Spleen (tissue), 11 donors: ENCODE results near the gene CARMIL3. TPM values are rescaled to one million over a fixed set of nuclear protein-coding genes. Genes with fewer than 3 reads are reported as not detected.

Source experiments
- DNase-seq: peaks from one replicate; pipeline ENCODE4 v3.0.0-alpha.2; 2020
- H3K27ac ChIP-seq, 8 donors: fragments of 200-600 bp; sonication (generic) in 7 of 8; 1 replicate in 4 of 8; 2 replicates in 4 of 8; pipeline versions ENCODE4 v1.5.0 to v1.8.0; 2016 to 2021; ENCODE audit warnings: inconsistent platforms in 4 of 8, mild to moderate bottlenecking in 4 of 8, moderate library complexity in 1 of 8
- H3K27me3 ChIP-seq, 7 donors: fragments of 200-600 bp; sonication (generic) in 6 of 7; replicated peaks in 1 of 7; 1 replicate in 4 of 7; 2 replicates in 3 of 7; pipeline versions ENCODE4 v1.5.0 to v1.8.0; 2016 to 2021; ENCODE audit warnings: inconsistent platforms in 3 of 7, mild to moderate bottlenecking in 1 of 7
- H3K36me3 ChIP-seq, 6 donors: fragments of 200-600 bp; sonication (generic) in 5 of 6; 1 replicate in 4 of 6; 2 replicates in 2 of 6; pipeline versions ENCODE4 v1.5.0 to v1.8.0; 2016 to 2021; ENCODE audit warnings: inconsistent platforms in 2 of 6
- H3K4me1 ChIP-seq, 6 donors: fragments of 200-600 bp; sonication (generic) in 5 of 6; 1 replicate in 3 of 6; 2 replicates in 3 of 6; pipeline versions ENCODE4 v1.5.0 to v1.8.0; 2016 to 2021; ENCODE audit warnings: inconsistent platforms in 3 of 6
- H3K4me3 ChIP-seq, 8 donors: fragments of 200-600 bp; sonication (generic) in 7 of 8; 1 replicate in 4 of 8; 2 replicates in 4 of 8; pipeline versions ENCODE4 v1.5.0 to v1.8.0; 2016 to 2021; ENCODE audit warnings: inconsistent platforms in 4 of 8, mild to moderate bottlenecking in 4 of 8, moderate library complexity in 2 of 8
- H3K9me3 ChIP-seq, 8 donors: fragments of 200-600 bp; sonication (generic) in 7 of 8; 1 replicate in 4 of 8; 2 replicates in 4 of 8; pipeline versions ENCODE4 v1.5.0 to v1.8.0; 2016 to 2021; ENCODE audit warnings: inconsistent platforms in 4 of 8
- CTCF ChIP-seq, 11 experiments: fragments of 200-600 bp in 7 of 11; fragments of 450-650 bp in 4 of 11; sonication (generic) in 4 of 11; IDR thresholded peaks in 8 of 11; conservative IDR thresholded peaks in 3 of 11; 1 replicate in 7 of 11; 2 replicates in 4 of 11; pipeline versions ENCODE4 v1.4.0 to v1.8.0; 2016 to 2021; ENCODE audit warnings: antibody characterized with exemption in 11 of 11, inconsistent platforms in 4 of 11, mild to moderate bottlenecking in 1 of 11
- POLR2A ChIP-seq, 3 donors: fragments of 450-650 bp; IDR thresholded peaks; one replicate each; pipeline ENCODE4 v1.5.1; 2017; ENCODE audit warnings: antibody characterized with exemption in 3 of 3, mild to moderate bottlenecking in 1 of 3
- POLR2AphosphoS5 ChIP-seq, 3 donors: sonication (generic); formaldehyde crosslinking; IDR thresholded peaks; one replicate each; pipeline ENCODE4 v1.5.1; 2017; ENCODE audit warnings: antibody characterized with exemption in 3 of 3
- WGBS, 5 donors: extraction: QIAGEN DNeasy Blood & Tissue Kit in 3 of 5; methylation state at CpG; one replicate each; pipeline versions ENCODE4 v1.1.5 to v1.1.7; 2013 to 2018; 5-methylcytosine and 5-hydroxymethylcytosine counted together
- intact Hi-C: fragments of 100-400 bp; cut with DNase I; formaldehyde crosslinking; loops from one replicate; pipeline ENCODE4 v1.15.0; 2023; ENCODE audit warnings: low total_unique reads
- polyA plus RNA-seq, 3 donors: library from polyadenylated mRNA; stranded (reverse); fragments of 200-250 nt; gene quantifications; one replicate each; pipeline ENCODE4 v1.2.1, GENCODE V29; 2013
- total RNA-seq, 7 donors: library from RNA; depleted of rRNA in 3 of 7; stranded (reverse); fragments of >200 nt in 3 of 7; fragmentation: NEBNext Ultra II Directional in 4 of 7; extraction: Animal tissue kit (Norgen Biotek cat#: 25700) in 4 of 7; gene quantifications; one replicate each; pipeline versions ENCODE4 v1.1.0 to v1.2.1, GENCODE V29; 2016 to 2021
- donor health status: healthy with polysubstance abuse.
- donor health status: DM: no; HTN: no; CAD: no; lungs with moderate emphysema.
- donor health status: DM: no; HTN: no; CAD: no.
- donor health status: Bipolar disorder and iron deficiency.
- donor health status: healthy.
- donor health status: DM: no; HTN: no; CAD: no.
- donor health status: DM: yes; HTN: yes; CAD: no.

Gene CARMIL3
- total and polyA plus RNA-seq, 10 donors: 0.39 to 3.2 (median 1.4) TPM

- H3K4me3 ChIP-seq: no peak overlapping the region
- DNase-seq: no peak
- intact Hi-C loops: no loop called here
- WGBS, 5 donors: 91 to 96% (median 94%) methylated on average over 10 of the region's 10 CpGs
- H3K27me3 ChIP-seq: peaks cover 0 to 25% (median 0%) of the 10 kb centered on the region in 7 donors
- TF ChIP-seq CTCF (IDR thresholded peaks at IDR 0.05 in 8 of 11, conservative IDR thresholded peaks at IDR 0.05 in 3 of 11) (no peak), POLR2A (IDR thresholded peaks at IDR 0.05) (no peak), POLR2AphosphoS5 (IDR thresholded peaks at IDR 0.05) (no peak)
- no peaks in the 10 kb centered on the region for H3K36me3 ChIP-seq
- H3K9me3 ChIP-seq: no peaks in the 10 kb centered on the region
- no peak overlapping the region for H3K27ac ChIP-seq
- H3K4me1 ChIP-seq: peaks cover 7 to 28% (median 12%) of the 10 kb centered on the region in 6 donors
These were observed 24.4 kb downstream of the CARMIL3 start for GRCh38 chr14:24076302-24076601.

GRCh38 chr14:24077086-24077485, 25.3 kb downstream of the CARMIL3 start:
- Histone ChIP-seq H3K4me1 (peaks cover 10 to 37% (median 20%) of the 10 kb centered on the region in 6 donors), H3K9me3 (no peaks in the 10 kb centered on the region), H3K27ac (no peak overlapping the region), H3K4me3 (no peak overlapping the region), H3K27me3 (peaks cover 0 to 25% (median 0%) of the 10 kb centered on the region in 7 donors), H3K36me3 (no peaks in the 10 kb centered on the region)
- no peak for DNase-seq
- intact Hi-C loops: no loop called here
- WGBS, 5 donors: 91 to 95% (median 93%) methylated on average over 23 of the region's 23 CpGs
- TF ChIP-seq POLR2A (IDR thresholded peaks at IDR 0.05) (no peak), POLR2AphosphoS5 (IDR thresholded peaks at IDR 0.05) (no peak), CTCF (IDR thresholded peaks at IDR 0.05 in 8 of 11, conservative IDR thresholded peaks at IDR 0.05 in 3 of 11) (no peak)

GRCh38 chr14:24078146-24078545, 26.3 kb downstream of the CARMIL3 start:
- Histone ChIP-seq H3K36me3 (no peaks in the 10 kb centered on the region), H3K4me1 (peaks cover 10 to 42% (median 20%) of the 10 kb centered on the region in 6 donors), H3K27ac (no peak overlapping the region), H3K9me3 (no peaks in the 10 kb centered on the region), H3K4me3 (no peak overlapping the region), H3K27me3 (peaks cover 0 to 16% (median 0%) of the 10 kb centered on the region in 7 donors)
- no peak for DNase-seq
- WGBS, 5 donors: 74 to 87% (median 84%) methylated on average over 3 of the region's 3 CpGs
- TF ChIP-seq POLR2AphosphoS5 (IDR thresholded peaks at IDR 0.05) (no peak), CTCF (IDR thresholded peaks at IDR 0.05 in 8 of 11, conservative IDR thresholded peaks at IDR 0.05 in 3 of 11) (no peak), POLR2A (IDR thresholded peaks at IDR 0.05) (no peak)
- intact Hi-C loops: no loop called here

- Histone ChIP-seq H3K4me1 (peaks cover 10 to 42% (median 20%) of the 10 kb centered on the region in 6 donors), H3K27me3 (peaks cover 0 to 16% (median 0%) of the 10 kb centered on the region in 7 donors), H3K27ac (no peak overlapping the region), H3K9me3 (no peaks in the 10 kb centered on the region), H3K36me3 (no peaks in the 10 kb centered on the region), H3K4me3 (no peak overlapping the region)
- TF ChIP-seq POLR2A (IDR thresholded peaks at IDR 0.05) (no peak), POLR2AphosphoS5 (IDR thresholded peaks at IDR 0.05) (no peak), CTCF (IDR thresholded peaks at IDR 0.05 in 8 of 11, conservative IDR thresholded peaks at IDR 0.05 in 3 of 11) (no peak)
- 85 to 95% (median 85%) methylated on average over 9 of the region's 9 CpGs for WGBS, 5 donors
- no peak for DNase-seq
- intact Hi-C loops: no loop called here
These were observed 27.8 kb downstream of the CARMIL3 start for GRCh38 chr14:24079491-24080141.
